ENCODE data around the gene GPR26. TPM values are rescaled to one million over a fixed set of nuclear protein-coding genes. Genes with fewer than 3 reads are reported as not detected.

The GPR26 gene
- total and polyA plus RNA-seq, 2 of the 4 experiments (the other 2 are of a cell fraction) = not detected

DNA sequence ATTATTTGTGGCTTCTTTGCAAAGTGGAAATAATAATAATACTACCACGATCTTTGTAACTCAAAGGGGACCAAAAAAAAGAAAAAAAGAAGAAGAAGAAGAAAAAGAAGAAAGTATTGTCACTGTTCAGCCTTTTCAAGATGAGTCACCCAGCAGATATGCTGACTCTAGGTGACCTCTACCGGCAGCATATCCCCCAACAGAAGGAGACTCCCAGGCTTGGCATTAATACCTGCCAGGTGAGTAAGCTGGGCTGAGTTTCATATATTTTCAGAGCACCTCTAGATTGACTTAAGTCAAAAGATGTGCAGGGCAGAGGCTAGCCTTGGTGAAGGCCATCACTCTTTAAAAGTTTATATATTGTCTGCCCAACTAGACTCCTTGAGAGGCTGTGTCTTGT, 30.4 kb upstream of the GPR26 start:
- Histone ChIP-seq H3K18ac (ENCODE audit: low read depth, low read length) (no peak overlapping the region), H2BK15ac (ENCODE audit: low read depth, low read length) (no peak overlapping the region), H4K20me1 (ENCODE audit: insufficient read depth, low read length) (no peaks in the 10 kb centered on the region), H3K4me3 (ENCODE audit: insufficient read depth, low read depth, low read length) (no peak overlapping the region), H2BK120ac (ENCODE audit: low read depth, low read length) (no peak overlapping the region), H3K79me1 (ENCODE audit: low read depth in 1 of 2, low read length in 2 of 2) (no peaks in the 10 kb centered on the region), H2BK5ac (ENCODE audit: low read depth, low read length, poor library complexity, severe bottlenecking) (no peak overlapping the region), H3K14ac (replicated peaks; ENCODE audit: low read depth, low read length) (no peak overlapping the region), H3K9ac (ENCODE audit: low read depth, low read length) (no peak overlapping the region), H2BK20ac (ENCODE audit: low read depth, low read length) (no peak overlapping the region), H3K36me3 (ENCODE audit: control insufficient read depth, insufficient read depth, low read length) (no peaks in the 10 kb centered on the region), H4K5ac (ENCODE audit: low read depth, low read length) (no peak overlapping the region), H2AFZ (replicated peaks; ENCODE audit: low read length, poor library complexity) (no peak overlapping the region), H2AK9ac (replicated peaks; ENCODE audit: low read depth, low read length, poor library complexity) (no peak overlapping the region), H4K91ac (ENCODE audit: insufficient read depth, low read depth, low read length) (no peak overlapping the region), H3K9me1 (ENCODE audit: insufficient read depth, low read length) (no peaks in the 10 kb centered on the region), H3K4me1 (ENCODE audit: control insufficient read depth, insufficient read depth, low read length) (no peaks in the 10 kb centered on the region), H3K27me3 (ENCODE audit: control insufficient read depth, insufficient read depth, low read length) (no peaks in the 10 kb centered on the region), H3K23ac (ENCODE audit: low read depth, low read length) (no peak overlapping the region), H4K8ac (ENCODE audit: low read depth in 2 of 2, low read length in 2 of 2) (no peak overlapping the region), H3K9me3 (ENCODE audit: control insufficient read depth, insufficient read depth, low read length) (peaks cover 40% of the 10 kb centered on the region), H3K4ac (ENCODE audit: low read depth, low read length) (no peak overlapping the region), H2AK5ac (ENCODE audit: low read depth, low read length) (no peak overlapping the region), H3K27ac (ENCODE audit: insufficient read depth, low read length) (no peak overlapping the region), H3K56ac (ENCODE audit: extremely low read depth, insufficient read depth, low read length) (no peak overlapping the region), H3K4me2 (ENCODE audit: low read depth, low read length) (no peak overlapping the region)
- dilution Hi-C loops (cut with HindIII; ENCODE audit: low sequenced_read_pairs, unreplicated experiment) = no loop called here
- CTCF ChIA-PET = no interaction called here
- POLR2A ChIA-PET (ENCODE audit: unreplicated experiment) = no interaction called here
- intact Hi-C loops (cut with micrococcal nuclease) = no loop called here
- in situ Hi-C loops (cut with MboI; ENCODE audit: low sequenced_read_pairs) = no loop called here
- no TSS peak for BruUV-seq (replicated peaks)
- WGBS, 2 experiments (ENCODE audit: extremely low coverage in 2 of 2, insufficient read length in 1 of 2) = no CpG with 5 or more reads among the region's 2 CpGs
- TF ChIP-seq, protein P1, sequence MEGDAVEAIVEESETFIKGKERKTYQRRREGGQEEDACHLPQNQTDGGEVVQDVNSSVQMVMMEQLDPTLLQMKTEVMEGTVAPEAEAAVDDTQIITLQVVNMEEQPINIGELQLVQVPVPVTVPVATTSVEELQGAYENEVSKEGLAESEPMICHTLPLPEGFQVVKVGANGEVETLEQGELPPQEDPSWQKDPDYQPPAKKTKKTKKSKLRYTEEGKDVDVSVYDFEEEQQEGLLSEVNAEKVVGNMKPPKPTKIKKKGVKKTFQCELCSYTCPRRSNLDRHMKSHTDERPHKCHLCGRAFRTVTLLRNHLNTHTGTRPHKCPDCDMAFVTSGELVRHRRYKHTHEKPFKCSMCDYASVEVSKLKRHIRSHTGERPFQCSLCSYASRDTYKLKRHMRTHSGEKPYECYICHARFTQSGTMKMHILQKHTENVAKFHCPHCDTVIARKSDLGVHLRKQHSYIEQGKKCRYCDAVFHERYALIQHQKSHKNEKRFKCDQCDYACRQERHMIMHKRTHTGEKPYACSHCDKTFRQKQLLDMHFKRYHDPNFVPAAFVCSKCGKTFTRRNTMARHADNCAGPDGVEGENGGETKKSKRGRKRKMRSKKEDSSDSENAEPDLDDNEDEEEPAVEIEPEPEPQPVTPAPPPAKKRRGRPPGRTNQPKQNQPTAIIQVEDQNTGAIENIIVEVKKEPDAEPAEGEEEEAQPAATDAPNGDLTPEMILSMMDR (conservative IDR thresholded peaks at IDR 0.05; ENCODE audit: low read depth, low read length) = no peak
- no peak for TF ChIP-seq POLR2A (IDR thresholded peaks at IDR 0.05; ENCODE audit: low read depth, low read length)
- no peak for TF ChIP-seq MXI1 (IDR thresholded peaks at IDR 0.05; ENCODE audit: borderline replicate concordance, low read depth, low read length)
- TF ChIP-seq NFE2L2 (IDR thresholded peaks at IDR 0.05; ENCODE audit: low read depth, low read length) = no peak
- TF ChIP-seq CHD1 (IDR thresholded peaks at IDR 0.05; ENCODE audit: low read depth, low read length) = no peak
- no peak for TF ChIP-seq SMC3 (IDR thresholded peaks at IDR 0.05; ENCODE audit: low read depth, low read length)
- TF ChIP-seq RCOR1 (IDR thresholded peaks at IDR 0.05; ENCODE audit: insufficient replicate concordance, low read length) = no peak
- no peak for TF ChIP-seq RAD21 (IDR thresholded peaks at IDR 0.05; ENCODE audit: low read length)
- TF ChIP-seq BHLHE40 (IDR thresholded peaks at IDR 0.05; ENCODE audit: low read depth, low read length) = no peak
- TF ChIP-seq CEBPB (IDR thresholded peaks at IDR 0.05; ENCODE audit: low read depth, low read length) = no peak
- TF ChIP-seq MAZ (IDR thresholded peaks at IDR 0.05; ENCODE audit: borderline replicate concordance, low read depth, low read length) = no peak
- no peak for TF ChIP-seq RFX5 (IDR thresholded peaks at IDR 0.05; ENCODE audit: low read depth, low read length)
- no peak for TF ChIP-seq USF2 (IDR thresholded peaks at IDR 0.05; ENCODE audit: low read depth, low read length)
- TF ChIP-seq MAFK (IDR thresholded peaks at IDR 0.05; ENCODE audit: low read depth, low read length) = no peak
- no peak for TF ChIP-seq FOS (IDR thresholded peaks at IDR 0.05; ENCODE audit: low read depth, low read length)
- no peak for TF ChIP-seq ELK1 (IDR thresholded peaks at IDR 0.05; ENCODE audit: borderline replicate concordance, low read depth, low read length)
- ATAC-seq (ENCODE audit: low read depth) (no peak), DNase-seq (no peak)

Data from IMR-90 (cell line).